GM23338 (cell line): Measurements from ENCODE around the gene PIGN. TPM values are rescaled to one million over a fixed set of nuclear protein-coding genes. Genes with fewer than 3 reads are reported as not detected.

Source experiments
- ATAC-seq: fragments of 200-7000 bp; cut with Tn5 transposase; 3 replicates; pipeline ENCODE4 v1.9.1; 2020
- DNase-seq: peaks from one replicate; pipeline ENCODE4 v3.0.0-alpha.2; 2015; ENCODE audit warnings: low spot score
- H2AFZ ChIP-seq: fragments of 200-600 bp; sonication (generic); 2 replicates; pipeline ENCODE4 v1.8.0; 2016; ENCODE audit warnings: antibody characterized with exemption, mild to moderate bottlenecking, moderate library complexity
- H3F3A ChIP-seq: fragments of 200-600 bp; sonication (generic); replicated peaks from 2 replicates; pipeline ENCODE4 v1.8.0; 2017; ENCODE audit warnings: antibody characterized with exemption, mixed run types, low read depth
- H3K27ac ChIP-seq: fragments of 200-600 bp; sonication (generic); 2 replicates; pipeline ENCODE4 v1.6.1; 2016; ENCODE audit warnings: low read depth
- H3K27me3 ChIP-seq: fragments of 200-600 bp; sonication (generic); 2 replicates; pipeline ENCODE4 v1.8.0; 2016; ENCODE audit warnings: mild to moderate bottlenecking, mixed run types, moderate library complexity; ENCODE audit not compliant: insufficient read depth
- H3K36me3 ChIP-seq: fragments of 200-600 bp; sonication (generic); 2 replicates; pipeline ENCODE4 v1.8.0; 2016; ENCODE audit warnings: mild to moderate bottlenecking; ENCODE audit not compliant: insufficient read depth
- H3K4me1 ChIP-seq: fragments of 200-600 bp; sonication (generic); 2 replicates; pipeline ENCODE4 v1.8.0; 2016; ENCODE audit warnings: mild to moderate bottlenecking, moderate library complexity; ENCODE audit not compliant: insufficient read depth
- H3K4me2 ChIP-seq: fragments of 200-600 bp; sonication (generic); 2 replicates; pipeline ENCODE4 v1.7.1; 2017; ENCODE audit warnings: mixed run types
- H3K4me3 ChIP-seq: fragments of 200-600 bp; sonication (generic); 2 replicates; pipeline ENCODE4 v1.6.1; 2016; ENCODE audit warnings: mixed run types
- H3K79me2 ChIP-seq: fragments of 200-600 bp; sonication (generic); replicated peaks from 2 replicates; pipeline ENCODE4 v1.8.0; 2017; ENCODE audit warnings: mild to moderate bottlenecking; ENCODE audit not compliant: insufficient read depth
- H3K9me2 ChIP-seq: fragments of 200-600 bp; sonication (generic); 2 replicates; pipeline ENCODE4 v1.8.0; 2017; ENCODE audit not compliant: insufficient read depth
- H4K20me1 ChIP-seq: fragments of 200-600 bp; sonication (generic); replicated peaks from 2 replicates; pipeline ENCODE4 v1.8.0; 2017; ENCODE audit warnings: mild to moderate bottlenecking; ENCODE audit not compliant: insufficient read depth
- H3K27ac Mint-ChIP-seq: 2 replicates; pipeline ENCODE4 v1.8.0; 2020; ENCODE audit warnings: inconsistent platforms, mild to moderate bottlenecking, moderate library complexity, mixed read lengths
- H3K27me3 Mint-ChIP-seq: 3 replicates; pipeline ENCODE4 v1.8.0; 2022; ENCODE audit warnings: low read depth, mild to moderate bottlenecking, moderate library complexity, mixed read lengths, inconsistent platforms; ENCODE audit not compliant: insufficient read depth, poor library complexity
- H3K36me3 Mint-ChIP-seq: 3 replicates; pipeline ENCODE4 v1.8.0; 2021; ENCODE audit warnings: low read depth, mild to moderate bottlenecking, inconsistent platforms, moderate library complexity, mixed read lengths
- H3K4me1 Mint-ChIP-seq: 3 replicates; pipeline ENCODE4 v1.8.0; 2020; ENCODE audit warnings: mild to moderate bottlenecking, inconsistent platforms, mixed read lengths
- H3K4me3 Mint-ChIP-seq: 3 replicates; pipeline ENCODE4 v1.8.0; 2021; ENCODE audit warnings: moderate library complexity, mild to moderate bottlenecking, inconsistent platforms, mixed read lengths
- H3K9me3 Mint-ChIP-seq: 3 replicates; pipeline ENCODE4 v1.8.0; 2020; ENCODE audit warnings: moderate library complexity, mild to moderate bottlenecking, inconsistent platforms, mixed read lengths
- EZH2 ChIP-seq: fragments of 200-600 bp; sonication (generic); IDR thresholded peaks from one replicate; pipeline ENCODE4 v1.8.0; 2017; ENCODE audit warnings: antibody characterized with exemption, mild to moderate bottlenecking, low read depth; ENCODE audit not compliant: unreplicated experiment
- EZH2phosphoT487 ChIP-seq: fragments of 200-600 bp; sonication (generic); IDR thresholded peaks from one replicate; pipeline ENCODE4 v1.8.1; 2018; ENCODE audit warnings: antibody characterized with exemption; ENCODE audit not compliant: unreplicated experiment
- NANOG ChIP-seq: IDR thresholded peaks from 2 replicates; pipeline ENCODE4 v1.6.1; 2016; ENCODE audit warnings: antibody characterized with exemption, borderline replicate concordance
- POLR2AphosphoS5 ChIP-seq: IDR thresholded peaks from 2 replicates; pipeline ENCODE4 v1.6.1; 2016; ENCODE audit warnings: antibody characterized with exemption, low read depth
- STAT1 ChIP-seq: IDR thresholded peaks from one replicate; pipeline ENCODE4 v1.6.1; 2016; ENCODE audit warnings: antibody characterized with exemption; ENCODE audit not compliant: unreplicated experiment
- polyA plus RNA-seq: library from polyadenylated mRNA; unstranded; fragments of >200 nt; fragmentation: Nextera tagmentation; extraction: Ambion mirVana; gene quantifications from 2 replicates; pipeline ENCODE4 v1.2.1, GENCODE V29; 2016
- total RNA-seq: library from RNA; depleted of rRNA; stranded (reverse); fragments of >200 nt; shearing (Covaris generic); gene quantifications from 2 replicates; pipeline ENCODE4 v1.2.3, GENCODE V29; 2014
- TF ChIP-seq, protein P1 (sequence below), 2 experiments: fragments of 200-600 bp in 1 of 2; sonication (generic) in 1 of 2; conservative IDR thresholded peaks; 2 replicates each; pipeline versions ENCODE4 v1.5.1 to v1.6.1; 2016 to 2017; ENCODE audit warnings: antibody characterized with exemption in 2 of 2, low read depth in 2 of 2, mild to moderate bottlenecking in 2 of 2, moderate library complexity in 1 of 2
- TF ChIP-seq, protein P2 (sequence below): IDR thresholded peaks from 2 replicates; pipeline ENCODE4 v1.6.1; 2016; ENCODE audit warnings: antibody characterized with exemption
- TF ChIP-seq, protein P3 (sequence below): IDR thresholded peaks from one replicate; pipeline ENCODE4 v1.6.1; 2018; ENCODE audit warnings: antibody characterized with exemption; ENCODE audit not compliant: unreplicated experiment

The PIGN gene
- total and polyA plus RNA-seq, 2 experiments from 2014 or later, result 9.4 to 33.0 TPM

- TF ChIP-seq STAT1 (no peak), NANOG (no peak)
- TF ChIP-seq, protein P1, sequence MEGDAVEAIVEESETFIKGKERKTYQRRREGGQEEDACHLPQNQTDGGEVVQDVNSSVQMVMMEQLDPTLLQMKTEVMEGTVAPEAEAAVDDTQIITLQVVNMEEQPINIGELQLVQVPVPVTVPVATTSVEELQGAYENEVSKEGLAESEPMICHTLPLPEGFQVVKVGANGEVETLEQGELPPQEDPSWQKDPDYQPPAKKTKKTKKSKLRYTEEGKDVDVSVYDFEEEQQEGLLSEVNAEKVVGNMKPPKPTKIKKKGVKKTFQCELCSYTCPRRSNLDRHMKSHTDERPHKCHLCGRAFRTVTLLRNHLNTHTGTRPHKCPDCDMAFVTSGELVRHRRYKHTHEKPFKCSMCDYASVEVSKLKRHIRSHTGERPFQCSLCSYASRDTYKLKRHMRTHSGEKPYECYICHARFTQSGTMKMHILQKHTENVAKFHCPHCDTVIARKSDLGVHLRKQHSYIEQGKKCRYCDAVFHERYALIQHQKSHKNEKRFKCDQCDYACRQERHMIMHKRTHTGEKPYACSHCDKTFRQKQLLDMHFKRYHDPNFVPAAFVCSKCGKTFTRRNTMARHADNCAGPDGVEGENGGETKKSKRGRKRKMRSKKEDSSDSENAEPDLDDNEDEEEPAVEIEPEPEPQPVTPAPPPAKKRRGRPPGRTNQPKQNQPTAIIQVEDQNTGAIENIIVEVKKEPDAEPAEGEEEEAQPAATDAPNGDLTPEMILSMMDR (conservative IDR thresholded peaks at IDR 0.05; ENCODE audit: low read depth in 2 of 2), result no peak
- TF ChIP-seq, protein P2, sequence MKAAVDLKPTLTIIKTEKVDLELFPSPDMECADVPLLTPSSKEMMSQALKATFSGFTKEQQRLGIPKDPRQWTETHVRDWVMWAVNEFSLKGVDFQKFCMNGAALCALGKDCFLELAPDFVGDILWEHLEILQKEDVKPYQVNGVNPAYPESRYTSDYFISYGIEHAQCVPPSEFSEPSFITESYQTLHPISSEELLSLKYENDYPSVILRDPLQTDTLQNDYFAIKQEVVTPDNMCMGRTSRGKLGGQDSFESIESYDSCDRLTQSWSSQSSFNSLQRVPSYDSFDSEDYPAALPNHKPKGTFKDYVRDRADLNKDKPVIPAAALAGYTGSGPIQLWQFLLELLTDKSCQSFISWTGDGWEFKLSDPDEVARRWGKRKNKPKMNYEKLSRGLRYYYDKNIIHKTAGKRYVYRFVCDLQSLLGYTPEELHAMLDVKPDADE, result no peak
These were observed 95.3 kb downstream of the PIGN start (continued) for GRCh38 chr18:62091487-62092120.

DNA sequence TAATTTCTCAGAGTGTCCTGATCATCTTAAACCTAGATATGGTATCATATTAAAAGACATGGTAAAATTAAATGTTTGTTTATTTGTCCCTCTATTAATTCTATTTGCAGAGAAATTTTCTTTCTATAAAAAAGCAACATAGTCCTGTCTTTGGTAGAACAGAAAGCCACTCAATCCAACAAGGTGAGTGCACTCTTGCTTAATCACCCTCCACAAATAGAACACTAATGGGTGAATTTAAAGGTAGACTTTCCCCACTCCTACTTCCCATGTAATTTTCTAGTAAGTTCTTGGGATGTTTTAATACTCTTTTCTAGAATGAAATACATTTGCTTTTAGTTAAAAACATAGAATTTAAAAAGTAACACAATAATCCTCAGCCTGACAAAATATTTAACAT, 97.7 kb downstream of the PIGN start:
- Mint-ChIP-seq H3K4me3 (no peak overlapping the region), H3K36me3 (no peaks in the 10 kb centered on the region; the same call in 2 of the 3 replicates), H3K4me1 (no peaks in the 10 kb centered on the region), H3K9me3 (no peaks in the 10 kb centered on the region), H3K27me3 (no peaks in the 10 kb centered on the region), H3K27ac (no peak overlapping the region)
- no peaks in the 10 kb centered on the region for H3K79me2 ChIP-seq
- no peak overlapping the region for H2AFZ ChIP-seq
- no peaks in the 10 kb centered on the region for H3K4me1 ChIP-seq
- DNase-seq, result no peak
- no peaks in the 10 kb centered on the region for H3F3A ChIP-seq
- no peaks in the 10 kb centered on the region for H3K36me3 ChIP-seq
- ATAC-seq, result no peak
- no peak overlapping the region for H3K27ac ChIP-seq
- no peaks in the 10 kb centered on the region for H3K27me3 ChIP-seq
- H3K9me2 ChIP-seq, result no peaks in the 10 kb centered on the region
- H4K20me1 ChIP-seq, result no peaks in the 10 kb centered on the region
- H3K4me2 ChIP-seq, result no peak overlapping the region
- no peak overlapping the region for H3K4me3 ChIP-seq
- TF ChIP-seq, protein P2, result no peak
- no peak for TF ChIP-seq EZH2phosphoT487
- no peak for TF ChIP-seq NANOG
- no peak for TF ChIP-seq EZH2
- TF ChIP-seq, protein P1 (conservative IDR thresholded peaks at IDR 0.05; ENCODE audit: low read depth in 2 of 2), result no peak
- no peak for TF ChIP-seq POLR2AphosphoS5
- TF ChIP-seq, protein P3, sequence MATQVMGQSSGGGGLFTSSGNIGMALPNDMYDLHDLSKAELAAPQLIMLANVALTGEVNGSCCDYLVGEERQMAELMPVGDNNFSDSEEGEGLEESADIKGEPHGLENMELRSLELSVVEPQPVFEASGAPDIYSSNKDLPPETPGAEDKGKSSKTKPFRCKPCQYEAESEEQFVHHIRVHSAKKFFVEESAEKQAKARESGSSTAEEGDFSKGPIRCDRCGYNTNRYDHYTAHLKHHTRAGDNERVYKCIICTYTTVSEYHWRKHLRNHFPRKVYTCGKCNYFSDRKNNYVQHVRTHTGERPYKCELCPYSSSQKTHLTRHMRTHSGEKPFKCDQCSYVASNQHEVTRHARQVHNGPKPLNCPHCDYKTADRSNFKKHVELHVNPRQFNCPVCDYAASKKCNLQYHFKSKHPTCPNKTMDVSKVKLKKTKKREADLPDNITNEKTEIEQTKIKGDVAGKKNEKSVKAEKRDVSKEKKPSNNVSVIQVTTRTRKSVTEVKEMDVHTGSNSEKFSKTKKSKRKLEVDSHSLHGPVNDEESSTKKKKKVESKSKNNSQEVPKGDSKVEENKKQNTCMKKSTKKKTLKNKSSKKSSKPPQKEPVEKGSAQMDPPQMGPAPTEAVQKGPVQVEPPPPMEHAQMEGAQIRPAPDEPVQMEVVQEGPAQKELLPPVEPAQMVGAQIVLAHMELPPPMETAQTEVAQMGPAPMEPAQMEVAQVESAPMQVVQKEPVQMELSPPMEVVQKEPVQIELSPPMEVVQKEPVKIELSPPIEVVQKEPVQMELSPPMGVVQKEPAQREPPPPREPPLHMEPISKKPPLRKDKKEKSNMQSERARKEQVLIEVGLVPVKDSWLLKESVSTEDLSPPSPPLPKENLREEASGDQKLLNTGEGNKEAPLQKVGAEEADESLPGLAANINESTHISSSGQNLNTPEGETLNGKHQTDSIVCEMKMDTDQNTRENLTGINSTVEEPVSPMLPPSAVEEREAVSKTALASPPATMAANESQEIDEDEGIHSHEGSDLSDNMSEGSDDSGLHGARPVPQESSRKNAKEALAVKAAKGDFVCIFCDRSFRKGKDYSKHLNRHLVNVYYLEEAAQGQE, result no peak
